Sigmoid colon (tissue), 7 donors: Measurements from ENCODE around the gene CHCHD6. TPM values are rescaled to one million over a fixed set of nuclear protein-coding genes. Genes with fewer than 3 reads are reported as not detected.

Source experiments
- DNase-seq: peaks from one replicate; pipeline ENCODE4 v3.0.0-alpha.2; 2019
- H3K27ac ChIP-seq, 4 donors: fragments of 200-600 bp; sonication (generic); one replicate each; pipeline ENCODE4 v1.5.1; 2016 to 2019; ENCODE audit warnings: mild to moderate bottlenecking in 1 of 4
- H3K27me3 ChIP-seq, 3 donors: fragments of 200-600 bp; sonication (generic); one replicate each; pipeline ENCODE4 v1.5.1; 2019; ENCODE audit warnings: mild to moderate bottlenecking in 1 of 3
- H3K36me3 ChIP-seq, 4 donors: fragments of 200-600 bp; sonication (generic); one replicate each; pipeline ENCODE4 v1.5.1; 2016 to 2019
- H3K4me1 ChIP-seq, 4 donors: fragments of 200-600 bp; sonication (generic); one replicate each; pipeline ENCODE4 v1.5.1; 2017 to 2019
- H3K4me3 ChIP-seq, 4 donors: fragments of 200-600 bp; sonication (generic); one replicate each; pipeline ENCODE4 v1.5.1; 2017 to 2019; ENCODE audit warnings: mild to moderate bottlenecking in 2 of 4, moderate library complexity in 1 of 4
- H3K9me3 ChIP-seq, 4 donors: fragments of 200-600 bp in 3 of 4; sonication (generic) in 3 of 4; one replicate each; pipeline versions ENCODE4 v1.5.1 to v1.6.1; 2013 to 2019
- EP300 ChIP-seq, 4 donors: sonication (generic); formaldehyde crosslinking; IDR thresholded peaks; one replicate each; pipeline ENCODE4 v1.6.1; 2017; ENCODE audit warnings: antibody characterized with exemption in 4 of 4
- POLR2A ChIP-seq, 2 donors: fragments of 450-650 bp; IDR thresholded peaks; one replicate each; pipeline ENCODE4 v1.6.1; 2016; ENCODE audit warnings: antibody characterized with exemption in 2 of 2, mild to moderate bottlenecking in 2 of 2, moderate library complexity in 2 of 2
- POLR2AphosphoS5 ChIP-seq, 4 donors: sonication (generic); formaldehyde crosslinking; IDR thresholded peaks; one replicate each; pipeline ENCODE4 v1.6.1; 2017; ENCODE audit warnings: antibody characterized with exemption in 4 of 4
- WGBS, 2 donors: extraction: QIAGEN DNeasy Blood & Tissue Kit; methylation state at CpG; one replicate each; pipeline ENCODE4 v1.1.7; 2013; 5-methylcytosine and 5-hydroxymethylcytosine counted together
- intact Hi-C: fragments of 100-400 bp; cut with DNase I; formaldehyde crosslinking; loops from one replicate; pipeline ENCODE4 v1.15.1; 2023
- polyA plus RNA-seq, 3 donors: library from polyadenylated mRNA; stranded (reverse); fragments of 200-250 nt; gene quantifications; one replicate each; pipeline ENCODE4 v1.2.3, GENCODE V29; 2013
- total RNA-seq, 4 donors: library from RNA; depleted of rRNA; stranded (reverse); fragments of >200 nt; gene quantifications; one replicate each; pipeline ENCODE4 v1.1.0, GENCODE V29; 2016
- TF ChIP-seq, protein P1 (sequence below), 4 experiments: fragments of 450-650 bp in 3 of 4; fragments of 200-600 bp in 1 of 4; IDR thresholded peaks; one replicate each; pipeline ENCODE4 v1.5.1; 2016 to 2019; ENCODE audit warnings: antibody characterized with exemption in 4 of 4, mild to moderate bottlenecking in 3 of 4, moderate library complexity in 2 of 4
- donor health status: healthy with polysubstance abuse.
- donor health status: Bipolar disorder and iron deficiency.
- donor health status: healthy.

CHCHD6 gene
- total and polyA plus RNA-seq, 7 donors: 8.0 to 20.9 (median 14.4) TPM

DNA sequence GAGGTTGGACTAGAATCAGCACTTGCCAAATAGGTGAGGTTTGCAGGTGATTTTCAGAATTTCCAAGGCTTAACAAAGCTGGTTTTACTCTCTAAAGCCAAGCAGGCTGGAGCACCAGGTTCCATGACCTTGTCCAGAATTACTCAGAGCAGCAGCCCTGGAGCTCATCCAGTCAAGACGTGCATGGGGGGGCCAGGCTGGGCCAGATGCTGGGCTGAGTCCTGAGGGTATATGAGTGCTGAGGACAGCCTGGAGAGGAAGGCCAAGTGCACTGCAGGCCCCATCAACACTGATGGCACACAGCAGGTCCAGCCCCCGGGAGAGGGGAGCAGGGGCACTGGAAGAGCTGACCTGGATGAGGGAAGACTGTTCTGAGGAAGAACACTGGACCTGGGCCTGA, 46.1 kb upstream of the CHCHD6 start:
- DNase-seq: peak; percentile 38
- WGBS, 2 donors: 86 to 89% methylated on average over 2 of the region's 2 CpGs
- Histone ChIP-seq H3K27ac (no peak overlapping the region), H3K36me3 (no peaks in the 10 kb centered on the region), H3K9me3 (peaks cover 0 to 2% (median 0%) of the 10 kb centered on the region in 4 donors), H3K4me1 (peaks cover 0 to 15% (median 8%) of the 10 kb centered on the region in 4 donors), H3K27me3 (peaks cover 0 to 41% (median 8%) of the 10 kb centered on the region in 3 donors), H3K4me3 (no peak overlapping the region)
- no peak for TF ChIP-seq POLR2A (IDR thresholded peaks at IDR 0.05)
- TF ChIP-seq, protein P1, sequence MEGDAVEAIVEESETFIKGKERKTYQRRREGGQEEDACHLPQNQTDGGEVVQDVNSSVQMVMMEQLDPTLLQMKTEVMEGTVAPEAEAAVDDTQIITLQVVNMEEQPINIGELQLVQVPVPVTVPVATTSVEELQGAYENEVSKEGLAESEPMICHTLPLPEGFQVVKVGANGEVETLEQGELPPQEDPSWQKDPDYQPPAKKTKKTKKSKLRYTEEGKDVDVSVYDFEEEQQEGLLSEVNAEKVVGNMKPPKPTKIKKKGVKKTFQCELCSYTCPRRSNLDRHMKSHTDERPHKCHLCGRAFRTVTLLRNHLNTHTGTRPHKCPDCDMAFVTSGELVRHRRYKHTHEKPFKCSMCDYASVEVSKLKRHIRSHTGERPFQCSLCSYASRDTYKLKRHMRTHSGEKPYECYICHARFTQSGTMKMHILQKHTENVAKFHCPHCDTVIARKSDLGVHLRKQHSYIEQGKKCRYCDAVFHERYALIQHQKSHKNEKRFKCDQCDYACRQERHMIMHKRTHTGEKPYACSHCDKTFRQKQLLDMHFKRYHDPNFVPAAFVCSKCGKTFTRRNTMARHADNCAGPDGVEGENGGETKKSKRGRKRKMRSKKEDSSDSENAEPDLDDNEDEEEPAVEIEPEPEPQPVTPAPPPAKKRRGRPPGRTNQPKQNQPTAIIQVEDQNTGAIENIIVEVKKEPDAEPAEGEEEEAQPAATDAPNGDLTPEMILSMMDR (IDR thresholded peaks at IDR 0.05): no peak
- no peak for TF ChIP-seq POLR2AphosphoS5 (IDR thresholded peaks at IDR 0.05)
- no peak for TF ChIP-seq EP300 (IDR thresholded peaks at IDR 0.05)
- intact Hi-C loops: loop anchor here (10.0 kb wide), 1 partner anchor 133 kb away; the partner anchor contains the start of gene CHST13

GRCh38 chr3:126658584-126658983, 45.5 kb upstream of the CHCHD6 start:
- H3K4me1 ChIP-seq: peaks cover 0 to 11% (median 6%) of the 10 kb centered on the region in 4 donors
- H3K36me3 ChIP-seq: no peaks in the 10 kb centered on the region
- no peak overlapping the region for H3K4me3 ChIP-seq
- H3K9me3 ChIP-seq: peaks cover 0 to 2% (median 0%) of the 10 kb centered on the region in 4 donors
- no peak overlapping the region for H3K27ac ChIP-seq
- peak; percentile 26 for DNase-seq
- WGBS, 2 donors: 88 to 94% methylated on average over 3 of the region's 3 CpGs
- intact Hi-C loops: loop anchor here (10.0 kb wide), 1 partner anchor 134 kb away; the partner anchor contains the start of gene CHST13
- TF ChIP-seq POLR2AphosphoS5 (IDR thresholded peaks at IDR 0.05) (no peak), POLR2A (IDR thresholded peaks at IDR 0.05) (no peak), EP300 (IDR thresholded peaks at IDR 0.05) (no peak)
- TF ChIP-seq, protein P1 (IDR thresholded peaks at IDR 0.05): no peak
- peaks cover 0 to 44% (median 8%) of the 10 kb centered on the region in 3 donors for H3K27me3 ChIP-seq

GRCh38 chr3:126659915-126660886, 43.8 kb upstream of the CHCHD6 start:
- Histone ChIP-seq H3K4me3 (no peak overlapping the region), H3K27me3 (peaks cover 0 to 44% (median 8%) of the 10 kb centered on the region in 3 donors), H3K9me3 (peaks cover 0 to 2% (median 0%) of the 10 kb centered on the region in 4 donors), H3K4me1 (peaks cover 0 to 4% (median 2%) of the 10 kb centered on the region in 4 donors), H3K27ac (no peak overlapping the region), H3K36me3 (no peaks in the 10 kb centered on the region)
- TF ChIP-seq POLR2AphosphoS5 (IDR thresholded peaks at IDR 0.05) (no peak), EP300 (IDR thresholded peaks at IDR 0.05) (no peak), POLR2A (IDR thresholded peaks at IDR 0.05) (no peak)
- TF ChIP-seq, protein P1 (IDR thresholded peaks at IDR 0.05): no peak
- 37 to 62% methylated on average over 19 of the region's 19 CpGs for WGBS, 2 donors
- intact Hi-C loops: loop anchor here (10.0 kb wide), 1 partner anchor 135 kb away; the partner anchor contains the start of gene CHST13
- DNase-seq: peak; percentile 38

DNA sequence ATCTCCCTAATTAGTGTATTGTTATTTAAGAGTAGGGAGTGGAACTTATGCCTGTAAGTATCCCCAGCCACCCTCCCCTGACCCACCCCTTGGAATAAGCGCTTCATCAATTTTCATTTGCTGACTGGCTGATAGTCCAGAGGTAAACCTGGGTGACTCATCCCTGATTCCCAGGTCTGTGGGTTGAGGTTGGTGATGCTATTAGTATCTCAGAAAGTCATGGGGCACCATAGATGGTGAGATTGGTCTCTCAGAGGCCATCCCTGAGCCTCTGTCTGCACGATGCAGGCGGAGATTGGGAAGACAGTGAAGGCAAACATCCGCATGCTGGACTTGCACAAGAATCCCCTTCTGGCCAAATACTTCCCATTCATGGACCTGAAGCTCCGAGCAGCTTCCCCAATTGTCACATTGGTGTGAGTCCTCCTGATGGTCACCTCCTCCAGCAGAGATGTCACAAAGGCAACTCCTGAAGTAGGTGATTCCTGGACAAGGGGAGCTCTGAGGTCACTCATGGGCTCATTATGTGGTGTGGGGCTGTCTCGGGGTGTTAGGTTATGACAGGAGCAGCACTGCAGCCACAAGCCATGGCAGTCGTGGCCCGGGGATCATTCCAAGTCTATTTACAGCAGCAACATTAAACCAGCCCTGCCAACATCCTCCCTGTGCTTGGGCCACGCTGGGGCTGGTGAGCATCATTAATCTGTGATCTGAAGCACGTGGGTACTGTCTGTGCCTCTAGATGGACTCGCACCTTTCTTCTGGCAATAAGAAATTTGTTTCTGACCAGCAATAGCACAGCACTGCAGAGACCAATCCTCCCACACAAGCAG, 42.3 kb upstream of the CHCHD6 start:
- no peaks in the 10 kb centered on the region for H3K36me3 ChIP-seq
- no peak overlapping the region for H3K27ac ChIP-seq
- H3K4me1 ChIP-seq: no peaks in the 10 kb centered on the region
- no peak overlapping the region for H3K4me3 ChIP-seq
- peaks cover 0 to 2% (median 0%) of the 10 kb centered on the region in 4 donors for H3K9me3 ChIP-seq
- WGBS, 2 donors: 66 to 76% methylated on average over 11 of the region's 11 CpGs
- DNase-seq: peak; percentile 36
- H3K27me3 ChIP-seq: peaks cover 0 to 44% (median 8%) of the 10 kb centered on the region in 3 donors
- intact Hi-C loops: no loop called here
- no peak for TF ChIP-seq EP300 (IDR thresholded peaks at IDR 0.05)
- TF ChIP-seq POLR2AphosphoS5 (IDR thresholded peaks at IDR 0.05): no peak
- TF ChIP-seq, protein P1 (IDR thresholded peaks at IDR 0.05): no peak
- TF ChIP-seq POLR2A (IDR thresholded peaks at IDR 0.05): no peak
